OCI-LY1 (cell line): Measurements from ENCODE around the gene HOXA3.

Experiments used
- H2AFZ ChIP-seq: fragments of 200-600 bp; sonication (generic), shearing (Covaris generic); 2 replicates; pipeline ENCODE4 v1.6.0; 2014; ENCODE audit warnings: antibody characterized with exemption, mild to moderate bottlenecking, low read length
- H3F3A ChIP-seq: fragments of 200-600 bp; sonication (generic), shearing (Covaris generic); 2 replicates; pipeline ENCODE4 v1.6.0; 2014; ENCODE audit warnings: mild to moderate bottlenecking, antibody characterized with exemption, low read length, moderate library complexity; ENCODE audit not compliant: insufficient read depth
- H3K27ac ChIP-seq: fragments of 200-600 bp; sonication (generic); 2 replicates; pipeline ENCODE4 v1.5.1; 2014; ENCODE audit warnings: low read length, mixed run types, mild to moderate bottlenecking, low read depth; ENCODE audit not compliant: poor library complexity, severe bottlenecking
- H3K27me3 ChIP-seq: fragments of 200-600 bp; sonication (generic); 2 replicates; pipeline ENCODE4 v1.6.0; 2014; ENCODE audit warnings: antibody characterized with exemption, mild to moderate bottlenecking, low read length, moderate library complexity; ENCODE audit not compliant: insufficient read depth
- H3K36me3 ChIP-seq: fragments of 200-600 bp; sonication (generic); 2 replicates; pipeline ENCODE4 v1.6.1; 2014; ENCODE audit warnings: mild to moderate bottlenecking, antibody characterized with exemption, low read length, moderate library complexity, mixed read lengths; ENCODE audit not compliant: insufficient read depth
- H3K4me1 ChIP-seq: fragments of 200-600 bp; sonication (generic); 2 replicates; pipeline ENCODE4 v1.5.1; 2014; ENCODE audit warnings: mild to moderate bottlenecking, low read length, moderate library complexity; ENCODE audit not compliant: insufficient read depth, severe bottlenecking
- H3K4me2 ChIP-seq: fragments of 200-600 bp; sonication (generic), shearing (Covaris generic); 2 replicates; pipeline ENCODE4 v1.6.1; 2014; ENCODE audit warnings: low read length
- H3K4me3 ChIP-seq: fragments of 200-600 bp; sonication (generic); 2 replicates; pipeline ENCODE4 v1.5.1; 2014; ENCODE audit warnings: low read length, low read depth, mild to moderate bottlenecking, mixed read lengths; ENCODE audit not compliant: poor library complexity, severe bottlenecking
- H3K79me2 ChIP-seq: fragments of 200-600 bp; shearing (Covaris generic); 2 replicates; pipeline ENCODE4 v1.6.1; 2016; ENCODE audit warnings: mixed run types, low read length, mixed read lengths; ENCODE audit not compliant: insufficient read depth
- H3K9ac ChIP-seq: fragments of 200-600 bp; sonication (generic), shearing (Covaris generic); 2 replicates; pipeline ENCODE4 v1.6.1; 2014; ENCODE audit warnings: mild to moderate bottlenecking, low read length, mixed read lengths
- H3K9me2 ChIP-seq: fragments of 200-600 bp; sonication (generic), shearing (Covaris generic); 2 replicates; pipeline ENCODE4 v1.6.1; 2014; ENCODE audit warnings: low read depth, mild to moderate bottlenecking, low read length, mixed read lengths
- H3K9me3 ChIP-seq: fragments of 200-600 bp; shearing (Covaris generic); 2 replicates; pipeline ENCODE4 v1.6.1; 2014; ENCODE audit warnings: low read length, mixed read lengths
- H4K20me1 ChIP-seq: fragments of 200-600 bp; sonication (generic), shearing (Covaris generic); 2 replicates; pipeline ENCODE4 v1.6.0; 2016; ENCODE audit warnings: mild to moderate bottlenecking, low read length; ENCODE audit not compliant: insufficient read depth
- EZH2 ChIP-seq: fragments of 200-600 bp; sonication (generic), shearing (Covaris generic); IDR thresholded peaks from 2 replicates; pipeline ENCODE4 v1.8.0; 2017; ENCODE audit warnings: borderline replicate concordance, mixed run types, mild to moderate bottlenecking, antibody characterized with exemption, low read length, moderate library complexity, mixed read lengths
- TF ChIP-seq, protein P1 (sequence below): fragments of 200-600 bp; sonication (generic), shearing (Covaris generic); IDR thresholded peaks from 2 replicates; pipeline ENCODE4 v1.5.1; 2017; ENCODE audit warnings: mild to moderate bottlenecking, antibody characterized with exemption, low read length, moderate library complexity, mixed read lengths

Gene HOXA3

DNA sequence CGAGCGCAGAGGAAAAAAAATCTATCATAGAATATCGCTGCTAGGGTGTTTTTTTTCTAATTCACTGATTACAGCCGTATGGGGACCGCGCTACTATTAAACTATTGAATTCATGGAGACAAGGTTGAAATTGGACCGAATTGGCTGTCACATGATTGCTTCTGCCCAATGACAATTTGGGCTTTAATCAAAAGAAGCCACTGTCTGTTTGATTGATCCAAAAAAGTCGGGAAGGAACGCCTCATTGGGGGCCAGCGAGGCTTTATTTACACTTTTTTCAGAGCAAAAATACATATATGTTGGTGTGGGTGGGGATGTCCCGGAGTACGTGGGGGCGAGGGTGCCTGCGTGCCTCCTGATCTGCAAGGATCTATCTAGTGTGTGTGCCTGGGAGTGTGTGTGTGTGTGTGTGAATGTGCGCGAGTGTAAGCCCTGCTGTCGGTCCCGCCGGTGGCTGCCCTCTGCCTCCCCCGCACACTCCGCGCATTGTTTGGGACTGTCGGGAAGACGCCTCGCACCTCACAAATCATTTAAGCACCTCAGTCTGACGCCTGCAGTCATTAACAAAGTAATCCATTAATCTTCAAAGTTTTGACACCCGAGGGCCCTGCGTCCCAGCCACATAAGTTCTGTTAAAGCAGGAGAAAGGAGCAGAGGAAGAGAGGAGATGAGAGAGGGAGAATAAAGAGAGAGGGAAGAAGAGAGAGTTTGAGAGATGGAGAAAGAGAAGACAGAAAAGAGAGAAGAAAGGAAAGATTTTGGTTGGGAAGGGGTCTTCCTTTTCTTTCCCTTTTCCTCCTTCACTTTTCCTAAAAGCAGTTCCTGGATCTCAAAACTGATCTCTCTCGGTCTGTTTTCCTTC is 49.6 kb downstream of the HOXA3 start, which contains the start of gene HOXA2:
Gene HOXA2 (minus strand): TSS at position 103 of the 862 bp plus-strand sequence. CDS start 183 bp downstream, outside the sequence.
- TF ChIP-seq, protein P1, sequence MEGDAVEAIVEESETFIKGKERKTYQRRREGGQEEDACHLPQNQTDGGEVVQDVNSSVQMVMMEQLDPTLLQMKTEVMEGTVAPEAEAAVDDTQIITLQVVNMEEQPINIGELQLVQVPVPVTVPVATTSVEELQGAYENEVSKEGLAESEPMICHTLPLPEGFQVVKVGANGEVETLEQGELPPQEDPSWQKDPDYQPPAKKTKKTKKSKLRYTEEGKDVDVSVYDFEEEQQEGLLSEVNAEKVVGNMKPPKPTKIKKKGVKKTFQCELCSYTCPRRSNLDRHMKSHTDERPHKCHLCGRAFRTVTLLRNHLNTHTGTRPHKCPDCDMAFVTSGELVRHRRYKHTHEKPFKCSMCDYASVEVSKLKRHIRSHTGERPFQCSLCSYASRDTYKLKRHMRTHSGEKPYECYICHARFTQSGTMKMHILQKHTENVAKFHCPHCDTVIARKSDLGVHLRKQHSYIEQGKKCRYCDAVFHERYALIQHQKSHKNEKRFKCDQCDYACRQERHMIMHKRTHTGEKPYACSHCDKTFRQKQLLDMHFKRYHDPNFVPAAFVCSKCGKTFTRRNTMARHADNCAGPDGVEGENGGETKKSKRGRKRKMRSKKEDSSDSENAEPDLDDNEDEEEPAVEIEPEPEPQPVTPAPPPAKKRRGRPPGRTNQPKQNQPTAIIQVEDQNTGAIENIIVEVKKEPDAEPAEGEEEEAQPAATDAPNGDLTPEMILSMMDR = no peak
- no peak for TF ChIP-seq EZH2
- Histone ChIP-seq H3F3A (0 out of 2 replicates have a peak, but pooled peaks cover 6% of the 10 kb centered on the region), H3K4me1 (no peaks in the 10 kb centered on the region), H3K4me2 (no peak within 1 kb of the TSS), H3K27ac (no peak within 1 kb of the TSS), H3K9me2 (no peaks in the 10 kb centered on the region), H3K79me2 (no peaks in the 10 kb centered on the region), H3K36me3 (peaks cover 4% of the 10 kb centered on the region; the same call in 1 of the 2 replicates), H3K4me3 (no peak within 1 kb of the TSS), H4K20me1 (no peaks in the 10 kb centered on the region), H3K9ac (no peak within 1 kb of the TSS), H3K9me3 (no peaks in the 10 kb centered on the region), H3K27me3 (peaks cover 6% of the 10 kb centered on the region; the same call in 1 of the 2 replicates), H2AFZ (no peak within 1 kb of the TSS)

DNA sequence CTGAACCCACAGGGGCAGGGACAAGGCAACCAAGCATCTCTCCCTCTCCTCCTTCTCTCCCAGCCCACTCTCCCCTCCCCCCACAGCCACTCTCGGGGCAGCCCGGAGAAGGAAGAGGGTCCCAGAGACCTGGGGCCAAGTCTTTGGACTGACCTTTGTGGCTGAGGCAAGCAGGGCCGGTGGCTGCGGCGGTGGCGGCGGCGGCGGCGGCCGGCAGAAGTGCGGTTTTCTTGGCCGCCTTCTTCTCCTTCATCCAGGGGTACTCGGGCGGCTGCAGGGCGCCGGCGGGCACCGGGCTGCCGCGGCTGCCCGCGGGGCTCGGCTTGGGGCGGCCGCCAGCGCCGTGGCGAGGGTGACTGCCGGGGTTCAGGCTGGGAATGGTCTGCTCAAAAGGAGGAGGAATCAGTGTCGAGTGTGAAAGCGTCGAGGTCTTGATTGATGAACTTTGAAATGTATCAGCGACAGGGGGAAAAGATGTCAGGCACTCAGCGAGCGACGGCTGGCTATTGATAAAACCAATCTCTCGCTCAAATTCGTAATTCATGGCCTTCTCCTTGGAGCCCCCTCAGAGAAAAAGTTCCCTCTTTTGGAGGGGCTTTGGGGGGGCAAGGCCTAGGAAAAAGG is 50.3 kb downstream of the HOXA3 start:
- peaks cover 4% of the 10 kb centered on the region; the same call in 1 of the 2 replicates for H3K36me3 ChIP-seq
- H3K4me3 ChIP-seq = no peak overlapping the region
- H3K9me3 ChIP-seq = no peaks in the 10 kb centered on the region
- H3K4me2 ChIP-seq = no peak overlapping the region
- H3K4me1 ChIP-seq = peaks cover 5% of the 10 kb centered on the region
- H3K9me2 ChIP-seq = no peaks in the 10 kb centered on the region
- H3K79me2 ChIP-seq = no peaks in the 10 kb centered on the region
- H3K9ac ChIP-seq = no peak overlapping the region
- no peaks in the 10 kb centered on the region for H4K20me1 ChIP-seq
- peaks cover 6% of the 10 kb centered on the region; the same call in 1 of the 2 replicates for H3K27me3 ChIP-seq
- H3F3A ChIP-seq = 0 out of 2 replicates have a peak, but pooled peaks cover 6% of the 10 kb centered on the region
- TF ChIP-seq EZH2 = no peak
- TF ChIP-seq, protein P1 = no peak
- H3K27ac ChIP-seq = no peak overlapping the region
- H2AFZ ChIP-seq = no peak overlapping the region

DNA sequence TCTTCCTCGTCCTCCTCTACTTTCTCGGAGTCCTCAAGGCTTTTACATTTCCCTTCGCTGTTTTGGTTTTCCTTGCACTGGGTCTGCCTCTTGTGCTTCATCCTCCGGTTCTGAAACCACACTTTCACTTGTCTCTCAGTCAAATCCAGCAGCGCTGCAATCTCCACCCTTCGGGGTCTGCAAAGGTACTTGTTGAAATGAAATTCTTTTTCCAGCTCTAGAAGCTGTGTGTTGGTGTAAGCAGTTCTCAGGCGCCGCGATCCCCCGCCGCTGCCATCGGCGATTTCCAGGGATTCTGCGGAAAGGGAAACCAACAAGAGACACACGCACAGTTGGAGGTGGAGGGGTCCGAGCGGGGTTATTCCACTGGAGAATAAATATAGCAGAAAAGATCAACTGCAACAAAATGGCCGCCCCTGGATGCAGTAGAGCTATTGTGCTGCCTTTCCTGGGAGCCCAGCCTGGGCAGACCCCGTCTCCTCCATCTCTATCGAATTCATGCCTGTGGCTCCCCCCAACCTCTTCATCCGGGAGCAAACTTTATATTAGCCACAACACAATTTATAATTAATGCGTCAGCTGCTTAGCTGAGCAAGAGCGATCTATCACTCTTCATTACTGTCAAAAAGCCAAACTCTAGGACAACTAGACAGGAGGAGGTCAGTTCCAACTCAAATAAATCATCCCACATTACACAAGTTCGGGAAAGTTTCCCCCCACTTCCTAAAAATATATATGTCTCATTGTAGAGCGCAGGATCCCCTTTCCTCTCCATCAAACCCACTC is 51.0 kb downstream of the HOXA3 start:
- Histone ChIP-seq H4K20me1 (no peaks in the 10 kb centered on the region), H3K9me2 (no peaks in the 10 kb centered on the region), H3K4me1 (peaks cover 9% of the 10 kb centered on the region), H3K9me3 (no peaks in the 10 kb centered on the region), H3K4me2 (no peak overlapping the region), H3F3A (0 out of 2 replicates have a peak, but pooled peaks cover 6% of the 10 kb centered on the region), H3K27ac (no peak overlapping the region), H3K36me3 (peaks cover 4% of the 10 kb centered on the region; the same call in 1 of the 2 replicates), H3K79me2 (no peaks in the 10 kb centered on the region), H3K9ac (no peak overlapping the region), H2AFZ (no peak overlapping the region), H3K27me3 (peaks cover 6% of the 10 kb centered on the region; the same call in 1 of the 2 replicates), H3K4me3 (no peak overlapping the region)
- TF ChIP-seq, protein P1 = no peak
- TF ChIP-seq EZH2 = no peak
